H1 (cell line): Measurements from ENCODE around the gene PHTF2. TPM values are rescaled to one million over a fixed set of nuclear protein-coding genes. Genes with fewer than 3 reads are reported as not detected.

Source experiments
- CREB1 ChIP-seq: IDR thresholded peaks from 2 replicates; pipeline ENCODE4 v1.6.1; 2012; ENCODE audit warnings: inconsistent platforms
- EZH2 ChIP-seq: fragments of 200-600 bp; sonication (generic); IDR thresholded peaks from 2 replicates; pipeline ENCODE4 v1.7.1; 2012; ENCODE audit warnings: low read depth, mild to moderate bottlenecking, moderate library complexity, low read length, inconsistent platforms; ENCODE audit not compliant: severe bottlenecking
- SIRT6 ChIP-seq: IDR thresholded peaks from one replicate; pipeline ENCODE4 v1.7.1; 2012; ENCODE audit warnings: low read length, inconsistent platforms
- ZNF274 ChIP-seq: IDR thresholded peaks from 2 replicates; pipeline ENCODE4 v1.7.0; 2012; ENCODE audit warnings: low read length, borderline replicate concordance; ENCODE audit errors: extremely low read depth
- polyA plus RNA-seq, 7 experiments: library from polyadenylated mRNA; depleted of rRNA in 3 of 7; stranded (reverse) in 5 of 7; unstranded in 2 of 7; fragments of >200 nt in 5 of 7; fragments of 200-250 nt in 2 of 7; gene quantifications; 1 replicate in 5 of 7; 2 replicates in 1 of 7; 4 replicates in 1 of 7; pipeline versions ENCODE4 v1.2.1 to v1.2.3, GENCODE V29; 2011 to 2013; ENCODE audit warnings: missing spikeins in 2 of 7, mixed read lengths in 2 of 7
- total RNA-seq: library from RNA; stranded (reverse); fragmentation: NEBNext Ultra II Directional; extraction: Animal tissue kit (Norgen Biotek cat#: 25700); gene quantifications from 2 replicates; pipeline ENCODE4 v1.2.1, GENCODE V29; 2021

The PHTF2 gene
- total and polyA plus RNA-seq, 2 of the 8 experiments (the other 6 are each of a cell fraction or from before 2014, with no cell fraction given) = 9.0 to 25.4 TPM

GRCh38 chr7:77959080-77959479 is 160.5 kb downstream of the PHTF2 start (continued):
- TF ChIP-seq EZH2 = no peak
- no peak for TF ChIP-seq ZNF274
- TF ChIP-seq CREB1 = no peak
- TF ChIP-seq SIRT6 = no peak
